ENCODE results near the gene COG8.

GRCh38 chr16:69310653-69311532 is 28.5 kb downstream of the COG8 start, which contains the start of gene VPS4A:
- peak; percentile 66 for TF ChIP-seq CTCF (conservative IDR thresholded peaks at IDR 0.05)
- TF ChIP-seq EZH2 (IDR thresholded peaks at IDR 0.05; ENCODE audit: low read depth) = no peak
